ENCODE measurements around the gene CLOCK. TPM values are rescaled to one million over a fixed set of nuclear protein-coding genes. Genes with fewer than 3 reads are reported as not detected.

The CLOCK gene
- total and polyA plus RNA-seq, 9 of the 15 experiments (the other 6 are each of a cell fraction or from before 2014, with no cell fraction given), result 3.7 to 14.4 (median 9.4) TPM

DNA sequence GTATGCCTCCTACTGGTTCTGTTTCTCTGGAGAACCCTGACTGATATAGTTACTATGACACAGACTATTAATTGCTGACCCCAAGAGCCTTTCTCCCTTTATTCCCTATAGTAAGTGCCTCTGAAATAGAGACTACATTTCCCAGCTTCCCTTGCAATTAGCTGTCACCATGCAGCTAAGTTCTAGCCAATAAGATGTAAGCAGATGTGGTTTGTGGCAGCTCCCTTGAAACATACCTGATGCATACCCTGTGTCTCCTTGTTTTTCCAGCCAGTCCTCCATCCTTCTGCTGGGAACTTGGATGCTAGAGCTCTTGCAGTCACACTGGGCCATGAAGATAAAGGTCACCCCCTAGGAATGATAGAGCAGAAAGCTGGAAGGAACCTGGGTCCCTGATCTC lies 160.6 kb downstream of the CLOCK start (continued):
- TF ChIP-seq, protein P1, sequence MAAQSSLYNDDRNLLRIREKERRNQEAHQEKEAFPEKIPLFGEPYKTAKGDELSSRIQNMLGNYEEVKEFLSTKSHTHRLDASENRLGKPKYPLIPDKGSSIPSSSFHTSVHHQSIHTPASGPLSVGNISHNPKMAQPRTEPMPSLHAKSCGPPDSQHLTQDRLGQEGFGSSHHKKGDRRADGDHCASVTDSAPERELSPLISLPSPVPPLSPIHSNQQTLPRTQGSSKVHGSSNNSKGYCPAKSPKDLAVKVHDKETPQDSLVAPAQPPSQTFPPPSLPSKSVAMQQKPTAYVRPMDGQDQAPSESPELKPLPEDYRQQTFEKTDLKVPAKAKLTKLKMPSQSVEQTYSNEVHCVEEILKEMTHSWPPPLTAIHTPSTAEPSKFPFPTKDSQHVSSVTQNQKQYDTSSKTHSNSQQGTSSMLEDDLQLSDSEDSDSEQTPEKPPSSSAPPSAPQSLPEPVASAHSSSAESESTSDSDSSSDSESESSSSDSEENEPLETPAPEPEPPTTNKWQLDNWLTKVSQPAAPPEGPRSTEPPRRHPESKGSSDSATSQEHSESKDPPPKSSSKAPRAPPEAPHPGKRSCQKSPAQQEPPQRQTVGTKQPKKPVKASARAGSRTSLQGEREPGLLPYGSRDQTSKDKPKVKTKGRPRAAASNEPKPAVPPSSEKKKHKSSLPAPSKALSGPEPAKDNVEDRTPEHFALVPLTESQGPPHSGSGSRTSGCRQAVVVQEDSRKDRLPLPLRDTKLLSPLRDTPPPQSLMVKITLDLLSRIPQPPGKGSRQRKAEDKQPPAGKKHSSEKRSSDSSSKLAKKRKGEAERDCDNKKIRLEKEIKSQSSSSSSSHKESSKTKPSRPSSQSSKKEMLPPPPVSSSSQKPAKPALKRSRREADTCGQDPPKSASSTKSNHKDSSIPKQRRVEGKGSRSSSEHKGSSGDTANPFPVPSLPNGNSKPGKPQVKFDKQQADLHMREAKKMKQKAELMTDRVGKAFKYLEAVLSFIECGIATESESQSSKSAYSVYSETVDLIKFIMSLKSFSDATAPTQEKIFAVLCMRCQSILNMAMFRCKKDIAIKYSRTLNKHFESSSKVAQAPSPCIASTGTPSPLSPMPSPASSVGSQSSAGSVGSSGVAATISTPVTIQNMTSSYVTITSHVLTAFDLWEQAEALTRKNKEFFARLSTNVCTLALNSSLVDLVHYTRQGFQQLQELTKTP (IDR thresholded peaks at IDR 0.05; ENCODE audit: low read depth in 1 of 2, partially characterized antibody in 2 of 2), result peak in 1 of 2 experiments; percentile 64
- no peak for TF ChIP-seq SMARCE1 (IDR thresholded peaks at IDR 0.05)
- TF ChIP-seq, protein P2, sequence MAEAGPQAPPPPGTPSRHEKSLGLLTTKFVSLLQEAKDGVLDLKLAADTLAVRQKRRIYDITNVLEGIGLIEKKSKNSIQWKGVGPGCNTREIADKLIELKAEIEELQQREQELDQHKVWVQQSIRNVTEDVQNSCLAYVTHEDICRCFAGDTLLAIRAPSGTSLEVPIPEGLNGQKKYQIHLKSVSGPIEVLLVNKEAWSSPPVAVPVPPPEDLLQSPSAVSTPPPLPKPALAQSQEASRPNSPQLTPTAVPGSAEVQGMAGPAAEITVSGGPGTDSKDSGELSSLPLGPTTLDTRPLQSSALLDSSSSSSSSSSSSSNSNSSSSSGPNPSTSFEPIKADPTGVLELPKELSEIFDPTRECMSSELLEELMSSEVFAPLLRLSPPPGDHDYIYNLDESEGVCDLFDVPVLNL (CRISPR knock-in tag; IDR thresholded peaks at IDR 0.05; ENCODE audit: low read depth), result no peak
- no peak for TF ChIP-seq CBX2 (IDR thresholded peaks at IDR 0.05; ENCODE audit: insufficient read depth, low read length, poor library complexity, severe bottlenecking)
- peak; percentile 84 for TF ChIP-seq CREM (IDR thresholded peaks at IDR 0.05; ENCODE audit: low read depth)
- TF ChIP-seq ATF1 (CRISPR knock-in tag; IDR thresholded peaks at IDR 0.05), result no peak
- peak; percentile 81 for TF ChIP-seq ATF1 (tag; IDR thresholded peaks at IDR 0.05)
- TF ChIP-seq PTRF (tag; IDR thresholded peaks at IDR 0.05), result no peak
- no peak for TF ChIP-seq FOXP1 (CRISPR knock-in tag; IDR thresholded peaks at IDR 0.05)
- TF ChIP-seq ZNF143 (CRISPR knock-in tag; IDR thresholded peaks at IDR 0.05), result peak; percentile 82
- no peak for TF ChIP-seq HLTF (IDR thresholded peaks at IDR 0.05)
- TF ChIP-seq WHSC1 (IDR thresholded peaks at IDR 0.05; ENCODE audit: low read length), result no peak
- TF ChIP-seq POLR2G (IDR thresholded peaks at IDR 0.05; ENCODE audit: low read depth, low read length), result no peak
- TF ChIP-seq, protein P3, sequence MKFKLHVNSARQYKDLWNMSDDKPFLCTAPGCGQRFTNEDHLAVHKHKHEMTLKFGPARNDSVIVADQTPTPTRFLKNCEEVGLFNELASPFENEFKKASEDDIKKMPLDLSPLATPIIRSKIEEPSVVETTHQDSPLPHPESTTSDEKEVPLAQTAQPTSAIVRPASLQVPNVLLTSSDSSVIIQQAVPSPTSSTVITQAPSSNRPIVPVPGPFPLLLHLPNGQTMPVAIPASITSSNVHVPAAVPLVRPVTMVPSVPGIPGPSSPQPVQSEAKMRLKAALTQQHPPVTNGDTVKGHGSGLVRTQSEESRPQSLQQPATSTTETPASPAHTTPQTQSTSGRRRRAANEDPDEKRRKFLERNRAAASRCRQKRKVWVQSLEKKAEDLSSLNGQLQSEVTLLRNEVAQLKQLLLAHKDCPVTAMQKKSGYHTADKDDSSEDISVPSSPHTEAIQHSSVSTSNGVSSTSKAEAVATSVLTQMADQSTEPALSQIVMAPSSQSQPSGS (CRISPR knock-in tag; IDR thresholded peaks at IDR 0.05), result no peak
- TF ChIP-seq GATA2 (CRISPR knock-in tag; IDR thresholded peaks at IDR 0.05), result no peak
- no peak for TF ChIP-seq ZNF764 (CRISPR knock-in tag; IDR thresholded peaks at IDR 0.05; ENCODE audit: low read depth)
- no peak for TF ChIP-seq POLR3G (IDR thresholded peaks at IDR 0.05; ENCODE audit: extremely low read depth, insufficient read length, insufficient replicate concordance)
- TF ChIP-seq CAMTA2 (CRISPR knock-in tag; conservative IDR thresholded peaks at IDR 0.05), result no peak
- TF ChIP-seq, protein P4, sequence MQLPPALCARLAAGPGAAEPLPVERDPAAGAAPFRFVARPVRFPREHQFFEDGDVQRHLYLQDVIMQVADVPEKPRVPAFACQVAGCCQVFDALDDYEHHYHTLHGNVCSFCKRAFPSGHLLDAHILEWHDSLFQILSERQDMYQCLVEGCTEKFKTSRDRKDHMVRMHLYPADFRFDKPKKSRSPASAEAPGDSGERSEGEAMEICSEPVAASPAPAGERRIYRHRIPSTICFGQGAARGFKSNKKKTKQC (CRISPR knock-in tag; IDR thresholded peaks at IDR 0.05), result no peak
- no peak for TF ChIP-seq ZNF436 (CRISPR knock-in tag; IDR thresholded peaks at IDR 0.05)
- TF ChIP-seq, protein P5, sequence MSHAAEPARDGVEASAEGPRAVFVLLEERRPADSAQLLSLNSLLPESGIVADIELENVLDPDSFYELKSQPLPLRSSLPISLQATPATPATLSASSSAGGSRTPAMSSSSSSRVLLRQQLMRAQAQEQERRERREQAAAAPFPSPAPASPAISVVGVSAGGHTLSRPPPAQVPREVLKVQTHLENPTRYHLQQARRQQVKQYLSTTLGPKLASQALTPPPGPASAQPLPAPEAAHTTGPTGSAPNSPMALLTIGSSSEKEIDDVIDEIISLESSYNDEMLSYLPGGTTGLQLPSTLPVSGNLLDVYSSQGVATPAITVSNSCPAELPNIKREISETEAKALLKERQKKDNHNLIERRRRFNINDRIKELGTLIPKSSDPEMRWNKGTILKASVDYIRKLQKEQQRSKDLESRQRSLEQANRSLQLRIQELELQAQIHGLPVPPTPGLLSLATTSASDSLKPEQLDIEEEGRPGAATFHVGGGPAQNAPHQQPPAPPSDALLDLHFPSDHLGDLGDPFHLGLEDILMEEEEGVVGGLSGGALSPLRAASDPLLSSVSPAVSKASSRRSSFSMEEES (CRISPR knock-in tag; IDR thresholded peaks at IDR 0.05), result no peak
- peak; percentile 44; the same call in 1 of the 2 replicates for TF ChIP-seq CREB1 (IDR thresholded peaks at IDR 0.05)
- no peak for TF ChIP-seq CREB1 (CRISPR knock-in tag; IDR thresholded peaks at IDR 0.05)

All from K562 (cell line).